ENCODE data around the gene SACS. TPM values are rescaled to one million over a fixed set of nuclear protein-coding genes. Genes with fewer than 3 reads are reported as not detected.
"Not testable (repeated sequence)": the region's sequence is repeated elsewhere in the genome, so short reads cannot be mapped to it uniquely, and the experiment has no call there.

The SACS gene
- total RNA-seq, 2 donors from 2014 or later: 36.8 to 47.6 TPM

- peak; percentile 63 for DNase-seq (ENCODE audit: low spot score)
- TF ChIP-seq, protein P1, sequence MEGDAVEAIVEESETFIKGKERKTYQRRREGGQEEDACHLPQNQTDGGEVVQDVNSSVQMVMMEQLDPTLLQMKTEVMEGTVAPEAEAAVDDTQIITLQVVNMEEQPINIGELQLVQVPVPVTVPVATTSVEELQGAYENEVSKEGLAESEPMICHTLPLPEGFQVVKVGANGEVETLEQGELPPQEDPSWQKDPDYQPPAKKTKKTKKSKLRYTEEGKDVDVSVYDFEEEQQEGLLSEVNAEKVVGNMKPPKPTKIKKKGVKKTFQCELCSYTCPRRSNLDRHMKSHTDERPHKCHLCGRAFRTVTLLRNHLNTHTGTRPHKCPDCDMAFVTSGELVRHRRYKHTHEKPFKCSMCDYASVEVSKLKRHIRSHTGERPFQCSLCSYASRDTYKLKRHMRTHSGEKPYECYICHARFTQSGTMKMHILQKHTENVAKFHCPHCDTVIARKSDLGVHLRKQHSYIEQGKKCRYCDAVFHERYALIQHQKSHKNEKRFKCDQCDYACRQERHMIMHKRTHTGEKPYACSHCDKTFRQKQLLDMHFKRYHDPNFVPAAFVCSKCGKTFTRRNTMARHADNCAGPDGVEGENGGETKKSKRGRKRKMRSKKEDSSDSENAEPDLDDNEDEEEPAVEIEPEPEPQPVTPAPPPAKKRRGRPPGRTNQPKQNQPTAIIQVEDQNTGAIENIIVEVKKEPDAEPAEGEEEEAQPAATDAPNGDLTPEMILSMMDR (IDR thresholded peaks at IDR 0.05): no peak
- Histone ChIP-seq H3K27me3 (replicated peaks; ENCODE audit: insufficient read depth) (no peaks in the 10 kb centered on the region), H3K36me3 (no peaks in the 10 kb centered on the region), H3K27ac (peak overlapping the region; percentile 75 to 80), H3K4me3 (peak overlapping the region; percentile 60), H3K9me3 (no peaks in the 10 kb centered on the region), H3K4me1 (ENCODE audit: control insufficient read depth in 1 of 2, low read depth in 2 of 2) (peaks cover 15 to 34% of the 10 kb centered on the region in 2 donors)
- ATAC-seq (ENCODE audit: insufficient number of reproducible peaks, low FRiP score, low read depth): peak; percentile 82
Observed at GRCh38 chr13:23321535-23322241, 111.8 kb downstream of the SACS start.

GRCh38 chr13:23320926-23321534, 112.5 kb downstream of the SACS start:
- no peaks in the 10 kb centered on the region for H3K36me3 ChIP-seq
- DNase-seq (ENCODE audit: low spot score): no peak
- peaks cover 15 to 34% of the 10 kb centered on the region in 2 donors for H3K4me1 ChIP-seq (ENCODE audit: control insufficient read depth in 1 of 2, low read depth in 2 of 2)
- no peaks in the 10 kb centered on the region for H3K9me3 ChIP-seq
- TF ChIP-seq, protein P1 (IDR thresholded peaks at IDR 0.05): no peak
- peak overlapping the region; percentile 60 for H3K4me3 ChIP-seq
- no peaks in the 10 kb centered on the region for H3K27me3 ChIP-seq (replicated peaks; ENCODE audit: insufficient read depth)
- peak overlapping the region; percentile 75 to 80 for H3K27ac ChIP-seq
- no peak for ATAC-seq (ENCODE audit: insufficient number of reproducible peaks, low FRiP score, low read depth)

DNA sequence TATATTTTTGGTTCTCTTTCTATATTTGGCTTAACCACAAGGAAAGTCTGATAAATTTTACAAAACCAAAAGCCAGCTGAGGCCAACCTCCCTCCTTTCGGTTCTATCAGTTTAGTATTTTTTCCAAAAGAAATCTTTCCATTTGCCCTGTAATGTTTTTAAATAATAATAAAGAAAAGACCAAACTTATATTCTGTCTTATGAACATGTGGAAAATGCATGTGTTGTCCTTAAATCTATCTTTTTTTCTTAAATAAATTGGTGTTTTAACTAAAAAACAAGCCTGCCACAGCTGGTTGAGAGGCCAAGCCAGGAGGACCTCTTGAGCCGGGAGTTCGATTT, 113.6 kb downstream of the SACS start:
- no peaks in the 10 kb centered on the region for H3K36me3 ChIP-seq
- no peaks in the 10 kb centered on the region for H3K9me3 ChIP-seq
- peak overlapping the region; percentile 75 to 80 for H3K27ac ChIP-seq
- no peak overlapping the region for H3K4me3 ChIP-seq
- H3K27me3 ChIP-seq (replicated peaks; ENCODE audit: insufficient read depth): no peaks in the 10 kb centered on the region
- no peak for DNase-seq (ENCODE audit: low spot score)
- TF ChIP-seq, protein P1 (IDR thresholded peaks at IDR 0.05): no peak
- no peak for ATAC-seq (ENCODE audit: insufficient number of reproducible peaks, low FRiP score, low read depth)
- peaks cover 15 to 34% of the 10 kb centered on the region in 2 donors for H3K4me1 ChIP-seq (ENCODE audit: control insufficient read depth in 1 of 2, low read depth in 2 of 2)

GRCh38 chr13:23314837-23315236, 118.7 kb downstream of the SACS start:
- H3K27ac ChIP-seq; H3K36me3 ChIP-seq; ATAC-seq (ENCODE audit: insufficient number of reproducible peaks, low FRiP score, low read depth); H3K9me3 ChIP-seq; H3K4me3 ChIP-seq; DNase-seq (ENCODE audit: low spot score); H3K27me3 ChIP-seq (replicated peaks; ENCODE audit: insufficient read depth): not testable (repeated sequence)
- H3K4me1 ChIP-seq (ENCODE audit: control insufficient read depth in 1 of 2, low read depth in 2 of 2): peaks cover 0 to 11% of the 10 kb centered on the region in 2 donors

GRCh38 chr13:23292586-23292985, 140.9 kb downstream of the SACS start:
- Histone ChIP-seq H3K36me3 (no peaks in the 10 kb centered on the region), H3K4me3 (no peak overlapping the region), H3K9me3 (no peaks in the 10 kb centered on the region), H3K4me1 (ENCODE audit: control insufficient read depth in 1 of 2, low read depth in 2 of 2) (peaks cover 15 to 28% of the 10 kb centered on the region in 2 donors), H3K27me3 (replicated peaks; ENCODE audit: insufficient read depth) (no peaks in the 10 kb centered on the region), H3K27ac (no peak overlapping the region)
- TF ChIP-seq, protein P1 (IDR thresholded peaks at IDR 0.05): no peak
- no peak for DNase-seq (ENCODE audit: low spot score)
- ATAC-seq (ENCODE audit: insufficient number of reproducible peaks, low FRiP score, low read depth): no peak

All from thoracic aorta (tissue), 2 donors.